ENCODE data around the gene AHNAK.
"Not testable (repeated sequence)": the region's sequence is repeated elsewhere in the genome, so short reads cannot be mapped to it uniquely, and the experiment has no call there.

Gene AHNAK

DNA sequence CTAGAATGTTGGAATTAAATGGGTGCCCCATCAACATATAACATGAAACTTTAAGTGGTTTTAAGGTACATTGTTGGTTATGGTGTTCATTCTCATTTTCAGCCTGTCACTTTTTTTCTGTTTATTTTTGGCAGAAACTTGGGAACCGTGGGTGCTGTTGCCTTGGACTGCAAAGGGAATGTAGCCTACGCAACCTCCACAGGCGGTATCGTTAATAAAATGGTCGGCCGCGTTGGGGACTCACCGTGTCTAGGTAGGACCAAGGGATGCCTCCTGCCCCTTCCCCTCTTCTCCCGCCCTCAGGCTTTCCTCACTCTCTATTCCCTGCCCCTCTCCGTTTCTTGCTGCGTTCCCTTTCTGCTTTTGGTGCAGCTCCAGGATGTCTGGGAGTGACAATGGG, 157.6 kb downstream of the AHNAK start:
- no peak for DNase-seq (ENCODE audit: low spot score)

- DNase-seq (ENCODE audit: low spot score): no peak
Measured at GRCh38 chr11:62387381-62387780, 159.2 kb downstream of the AHNAK start.

- not testable (repeated sequence) for DNase-seq (ENCODE audit: low spot score)
Measured at GRCh38 chr11:62386083-62386482, 160.5 kb downstream of the AHNAK start.

GRCh38 chr11:62383822-62384221, 162.8 kb downstream of the AHNAK start:
- no peak for DNase-seq (ENCODE audit: low spot score)
